Measurements from ENCODE around the gene SV2C.

The SV2C gene

DNA sequence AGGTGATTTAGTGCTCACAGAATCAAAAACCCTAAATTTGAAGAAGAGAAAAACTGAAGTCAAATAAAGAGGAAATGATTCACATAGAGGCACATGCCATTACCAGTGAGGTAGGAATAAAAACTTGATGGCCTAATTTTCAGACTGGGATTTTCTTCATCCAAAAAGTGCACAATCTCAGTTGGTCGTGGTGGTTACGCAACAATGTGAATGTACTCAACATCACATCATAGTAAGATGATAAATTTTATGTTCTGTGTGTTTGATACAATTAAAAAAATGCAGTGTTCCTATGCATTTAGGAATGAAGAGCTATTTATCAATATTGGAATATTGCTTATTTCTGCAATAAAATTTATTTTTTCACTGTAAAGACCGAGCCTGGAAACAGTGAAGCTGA is 60.7 kb downstream of the SV2C start:
- no peak for DNase-seq (ENCODE audit: extremely low spot score)
- CTCF ChIA-PET = no interaction called here
- POLR2A ChIA-PET = no interaction called here
- TF ChIP-seq FOXK2 (IDR thresholded peaks at IDR 0.05) (no peak), CTBP1 (IDR thresholded peaks at IDR 0.05; ENCODE audit: borderline replicate concordance) (no peak), SUZ12 (IDR thresholded peaks at IDR 0.05) (no peak), ELF4 (IDR thresholded peaks at IDR 0.05) (no peak), BHLHE40 (IDR thresholded peaks at IDR 0.05; ENCODE audit: borderline replicate concordance) (no peak), HDGF (IDR thresholded peaks at IDR 0.05; ENCODE audit: borderline replicate concordance) (no peak), ZNF384 (IDR thresholded peaks at IDR 0.05) (no peak), TARDBP (IDR thresholded peaks at IDR 0.05) (no peak), SP1 (IDR thresholded peaks at IDR 0.05) (no peak), LEF1 (IDR thresholded peaks at IDR 0.05; ENCODE audit: borderline replicate concordance) (no peak), L3MBTL2 (conservative IDR thresholded peaks at IDR 0.05) (no peak), FOXM1 (IDR thresholded peaks at IDR 0.05; ENCODE audit: borderline replicate concordance) (no peak), FOXA1 (IDR thresholded peaks at IDR 0.05) (no peak)
- TF ChIP-seq, protein P1, sequence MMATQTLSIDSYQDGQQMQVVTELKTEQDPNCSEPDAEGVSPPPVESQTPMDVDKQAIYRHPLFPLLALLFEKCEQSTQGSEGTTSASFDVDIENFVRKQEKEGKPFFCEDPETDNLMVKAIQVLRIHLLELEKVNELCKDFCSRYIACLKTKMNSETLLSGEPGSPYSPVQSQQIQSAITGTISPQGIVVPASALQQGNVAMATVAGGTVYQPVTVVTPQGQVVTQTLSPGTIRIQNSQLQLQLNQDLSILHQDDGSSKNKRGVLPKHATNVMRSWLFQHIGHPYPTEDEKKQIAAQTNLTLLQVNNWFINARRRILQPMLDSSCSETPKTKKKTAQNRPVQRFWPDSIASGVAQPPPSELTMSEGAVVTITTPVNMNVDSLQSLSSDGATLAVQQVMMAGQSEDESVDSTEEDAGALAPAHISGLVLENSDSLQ (IDR thresholded peaks at IDR 0.05) = no peak

DNA sequence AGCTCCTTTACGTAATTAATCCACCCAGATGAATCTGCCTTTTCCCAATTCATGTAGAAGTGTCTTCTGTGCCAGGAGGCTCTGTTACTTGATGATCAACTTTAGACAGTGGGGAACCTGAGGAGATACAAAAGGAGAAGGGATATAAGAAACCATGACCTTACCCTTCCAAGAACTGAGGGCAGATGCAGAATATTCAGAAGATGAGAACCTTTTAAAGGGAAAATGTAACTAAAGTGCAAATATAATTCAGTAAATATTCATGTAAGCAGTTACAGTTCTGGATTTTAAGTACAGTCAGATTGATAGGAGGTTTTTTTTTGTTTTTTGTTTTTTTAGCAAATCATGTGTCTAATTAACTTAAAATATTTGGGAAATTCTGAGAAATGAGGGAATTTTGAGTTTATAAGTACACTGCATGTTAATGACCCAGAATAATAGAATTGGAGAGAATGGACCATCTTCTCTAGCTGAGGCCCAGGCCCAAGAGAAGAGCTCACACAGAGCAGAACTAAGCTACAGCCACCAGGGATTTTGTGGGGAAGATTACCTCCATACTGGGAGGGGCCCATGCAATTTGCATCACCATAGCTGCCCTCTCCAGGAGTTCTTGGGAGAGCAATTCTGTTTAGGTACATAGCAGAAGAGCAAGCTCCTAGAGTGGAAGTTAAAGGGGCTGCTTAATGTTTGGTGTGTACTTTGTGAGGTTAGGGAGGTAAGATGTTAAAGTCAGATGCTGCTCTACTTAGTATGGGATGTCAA is 61.5 kb downstream of the SV2C start:
- POLR2A ChIA-PET = no interaction called here
- CTCF ChIA-PET = no interaction called here
- DNase-seq (ENCODE audit: extremely low spot score) = no peak
- TF ChIP-seq SP1 (IDR thresholded peaks at IDR 0.05) = no peak
- no peak for TF ChIP-seq ZNF384 (IDR thresholded peaks at IDR 0.05)
- no peak for TF ChIP-seq L3MBTL2 (conservative IDR thresholded peaks at IDR 0.05)
- TF ChIP-seq SUZ12 (IDR thresholded peaks at IDR 0.05) = no peak
- TF ChIP-seq, protein P1 (IDR thresholded peaks at IDR 0.05) = no peak
- no peak for TF ChIP-seq FOXA1 (IDR thresholded peaks at IDR 0.05)
- no peak for TF ChIP-seq ELF4 (IDR thresholded peaks at IDR 0.05)
- no peak for TF ChIP-seq BHLHE40 (IDR thresholded peaks at IDR 0.05; ENCODE audit: borderline replicate concordance)
- no peak for TF ChIP-seq LEF1 (IDR thresholded peaks at IDR 0.05; ENCODE audit: borderline replicate concordance)
- no peak for TF ChIP-seq HDGF (IDR thresholded peaks at IDR 0.05; ENCODE audit: borderline replicate concordance)
- TF ChIP-seq ARNT (IDR thresholded peaks at IDR 0.05) = no peak
- no peak for TF ChIP-seq NFRKB (IDR thresholded peaks at IDR 0.05)

DNA sequence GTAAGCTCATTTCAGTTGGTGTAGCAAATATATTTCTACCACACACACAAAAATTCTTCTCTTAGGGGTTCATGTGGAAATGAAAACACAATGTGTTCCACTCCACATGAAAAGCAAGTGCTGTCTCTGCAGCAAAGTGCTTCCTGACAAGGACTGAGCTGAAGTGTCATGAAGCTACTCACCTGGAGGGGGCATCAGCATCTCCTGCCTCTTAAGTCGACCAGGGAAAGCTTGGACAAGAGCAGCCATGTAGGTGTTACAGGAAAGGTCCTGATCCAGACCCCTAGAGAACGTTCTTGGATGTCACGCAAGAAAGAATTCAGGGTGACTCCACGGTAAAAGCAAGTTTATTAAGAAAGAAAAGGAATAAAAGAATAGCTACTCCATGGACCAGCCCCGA is 62.8 kb downstream of the SV2C start:
- DNase-seq (ENCODE audit: extremely low spot score) = peak; percentile 45
- CTCF ChIA-PET = interaction anchor here (0.6 to 1.5 kb wide), 7 partner anchors 8 to 43 kb away, joined by 3 to 7 read pairs (median 4); no protein-coding TSS in a partner anchor
- POLR2A ChIA-PET = no interaction called here
- TF ChIP-seq LEF1 (IDR thresholded peaks at IDR 0.05; ENCODE audit: borderline replicate concordance) (no peak), TARDBP (IDR thresholded peaks at IDR 0.05) (no peak), SUZ12 (IDR thresholded peaks at IDR 0.05) (no peak), FOXK2 (IDR thresholded peaks at IDR 0.05) (no peak), ARNT (IDR thresholded peaks at IDR 0.05) (no peak)

DNA sequence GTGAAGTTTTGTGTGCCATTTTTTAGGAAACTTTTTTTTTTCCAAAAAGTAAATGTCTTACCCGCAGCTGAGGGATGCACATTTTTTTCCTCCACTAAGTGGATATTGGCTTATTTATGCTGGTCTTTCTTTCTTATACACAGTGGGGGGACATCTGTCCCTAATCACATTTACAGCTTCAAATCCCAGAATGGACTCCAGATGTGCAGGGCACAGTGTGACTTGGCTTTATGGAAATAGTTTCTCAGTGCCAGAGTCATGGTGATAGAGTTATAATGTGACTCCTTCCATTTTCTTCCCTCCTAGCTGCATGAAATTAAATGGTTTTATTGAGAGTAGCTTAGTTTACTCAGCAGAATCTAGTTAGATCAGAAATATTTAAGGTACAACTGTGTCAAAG is 66.5 kb downstream of the SV2C start:
- CTCF ChIA-PET = interaction anchor here (0.7 kb wide), 1 partner anchor 192 kb away, joined by 3 read pairs; no protein-coding TSS in a partner anchor
- POLR2A ChIA-PET = no interaction called here
- TF ChIP-seq SUZ12 (IDR thresholded peaks at IDR 0.05) = no peak
- no peak for TF ChIP-seq ELF4 (IDR thresholded peaks at IDR 0.05)
- no peak for TF ChIP-seq NFRKB (IDR thresholded peaks at IDR 0.05)
- TF ChIP-seq ZNF384 (IDR thresholded peaks at IDR 0.05) = no peak
- no peak for TF ChIP-seq FOXM1 (IDR thresholded peaks at IDR 0.05; ENCODE audit: borderline replicate concordance)
- TF ChIP-seq CTBP1 (IDR thresholded peaks at IDR 0.05; ENCODE audit: borderline replicate concordance) = no peak
- TF ChIP-seq HDGF (IDR thresholded peaks at IDR 0.05; ENCODE audit: borderline replicate concordance) = no peak
- TF ChIP-seq LEF1 (IDR thresholded peaks at IDR 0.05; ENCODE audit: borderline replicate concordance) = no peak
- TF ChIP-seq BHLHE40 (IDR thresholded peaks at IDR 0.05; ENCODE audit: borderline replicate concordance) = no peak
- TF ChIP-seq, protein P1 (IDR thresholded peaks at IDR 0.05) = no peak
- no peak for TF ChIP-seq SP1 (IDR thresholded peaks at IDR 0.05)
- TF ChIP-seq ARNT (IDR thresholded peaks at IDR 0.05) = no peak
- TF ChIP-seq L3MBTL2 (conservative IDR thresholded peaks at IDR 0.05) = no peak
- no peak for TF ChIP-seq FOXK2 (IDR thresholded peaks at IDR 0.05)
- no peak for TF ChIP-seq TARDBP (IDR thresholded peaks at IDR 0.05)
- no peak for TF ChIP-seq FOXA1 (IDR thresholded peaks at IDR 0.05)
- no peak for DNase-seq (ENCODE audit: extremely low spot score)

DNA sequence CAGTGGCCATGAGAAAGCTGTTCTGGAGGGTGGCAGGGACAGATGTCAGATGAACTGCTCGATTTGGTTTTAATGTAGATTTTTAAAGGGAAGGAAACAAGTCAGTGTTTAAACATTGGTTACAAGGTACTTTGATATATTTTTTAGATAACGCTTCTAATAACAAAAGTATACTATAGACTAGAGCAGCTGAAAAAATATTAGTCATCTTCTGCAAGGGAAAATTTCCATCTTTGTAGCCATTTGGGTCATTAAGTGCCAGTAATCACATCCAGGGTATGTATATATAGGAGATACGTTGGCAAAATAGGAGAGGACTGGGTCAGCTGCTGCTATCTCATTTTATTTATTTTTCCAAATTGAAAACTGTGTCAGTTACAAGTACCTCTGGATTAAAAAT is 69.0 kb downstream of the SV2C start:
- TF ChIP-seq, protein P1 (IDR thresholded peaks at IDR 0.05) = no peak
- TF ChIP-seq HDGF (IDR thresholded peaks at IDR 0.05; ENCODE audit: borderline replicate concordance) = no peak
- no peak for TF ChIP-seq L3MBTL2 (conservative IDR thresholded peaks at IDR 0.05)
- TF ChIP-seq LEF1 (IDR thresholded peaks at IDR 0.05; ENCODE audit: borderline replicate concordance) = no peak
- no peak for TF ChIP-seq CTBP1 (IDR thresholded peaks at IDR 0.05; ENCODE audit: borderline replicate concordance)
- TF ChIP-seq ELF4 (IDR thresholded peaks at IDR 0.05) = no peak
- TF ChIP-seq FOXK2 (IDR thresholded peaks at IDR 0.05) = no peak
- TF ChIP-seq SP1 (IDR thresholded peaks at IDR 0.05) = no peak
- TF ChIP-seq FOXM1 (IDR thresholded peaks at IDR 0.05; ENCODE audit: borderline replicate concordance) = no peak
- no peak for TF ChIP-seq NFRKB (IDR thresholded peaks at IDR 0.05)
- TF ChIP-seq ZNF384 (IDR thresholded peaks at IDR 0.05) = no peak
- TF ChIP-seq FOXA1 (IDR thresholded peaks at IDR 0.05) = no peak
- no peak for TF ChIP-seq TARDBP (IDR thresholded peaks at IDR 0.05)
- no peak for TF ChIP-seq SUZ12 (IDR thresholded peaks at IDR 0.05)
- TF ChIP-seq BHLHE40 (IDR thresholded peaks at IDR 0.05; ENCODE audit: borderline replicate concordance) = no peak
- TF ChIP-seq ARNT (IDR thresholded peaks at IDR 0.05) = no peak
- DNase-seq (ENCODE audit: extremely low spot score) = no peak
- CTCF ChIA-PET = interaction anchor here (0.8 kb wide), 1 partner anchor 43 kb away, joined by 3 read pairs; no protein-coding TSS in a partner anchor
- POLR2A ChIA-PET = no interaction called here

Data from HEK293T (cell line).